Measurements from ENCODE around the gene MEOX2. TPM values are rescaled to one million over a fixed set of nuclear protein-coding genes. Genes with fewer than 3 reads are reported as not detected.

The MEOX2 gene
- total RNA-seq, 1 experiment from 2014 or later: not detected

- Histone ChIP-seq H3K9me2 (replicated peaks; ENCODE audit: low read length) (no peaks in the 10 kb centered on the region), H3K79me2 (ENCODE audit: low read length) (no peaks in the 10 kb centered on the region), H2AFZ (ENCODE audit: low read length) (no peak overlapping the region), H4K20me1 (ENCODE audit: low read length) (no peaks in the 10 kb centered on the region), H3K36me3 (ENCODE audit: low read depth, low read length) (no peaks in the 10 kb centered on the region), H3K4me3 (ENCODE audit: low read length) (no peak overlapping the region), H3K27me3 (ENCODE audit: low read length) (peaks cover 4% of the 10 kb centered on the region; the same call in 1 of the 2 replicates), H3K9ac (ENCODE audit: low read length) (no peak overlapping the region), H3K9me3 (ENCODE audit: low read length) (no peaks in the 10 kb centered on the region), H3K4me2 (ENCODE audit: low read length) (no peak overlapping the region), H3K4me1 (ENCODE audit: insufficient read depth, low read length) (no peaks in the 10 kb centered on the region), H3F3A (ENCODE audit: low read length, unreplicated experiment) (no peaks in the 10 kb centered on the region), H3K27ac (ENCODE audit: low read length) (no peak overlapping the region)
- DNase-seq (no peak), ATAC-seq (no peak)
- CTCF ChIA-PET: no interaction called here
- TF ChIP-seq EZH2 (IDR thresholded peaks at IDR 0.05; ENCODE audit: low read length, unreplicated experiment) (no peak), EZH2phosphoT487 (IDR thresholded peaks at IDR 0.05; ENCODE audit: borderline replicate concordance, low read length) (no peak), CTCF (conservative IDR thresholded peaks at IDR 0.05; ENCODE audit: low read depth, low read length) (no peak)
- intact Hi-C loops (cut with micrococcal nuclease): no loop called here
- POLR2A ChIA-PET (ENCODE audit: unreplicated experiment): no interaction called here
- BruUV-seq (replicated peaks): no TSS peak
Measured at GRCh38 chr7:15681631-15682030, 4.9 kb downstream of the MEOX2 start.

- H3K9ac ChIP-seq (ENCODE audit: low read length): no peak overlapping the region
- DNase-seq (no peak), ATAC-seq (no peak)
- H3K79me2 ChIP-seq (ENCODE audit: low read length): no peaks in the 10 kb centered on the region
- H3K27ac ChIP-seq (ENCODE audit: low read length): no peak overlapping the region
- H3K36me3 ChIP-seq (ENCODE audit: low read depth, low read length): no peaks in the 10 kb centered on the region
- ChIA-PET CTCF (no interaction called here), POLR2A (ENCODE audit: unreplicated experiment) (no interaction called here)
- no peak overlapping the region for H2AFZ ChIP-seq (ENCODE audit: low read length)
- no peak for TF ChIP-seq EZH2 (IDR thresholded peaks at IDR 0.05; ENCODE audit: low read length, unreplicated experiment)
- no peak for TF ChIP-seq CTCF (conservative IDR thresholded peaks at IDR 0.05; ENCODE audit: low read depth, low read length)
- TF ChIP-seq EZH2phosphoT487 (IDR thresholded peaks at IDR 0.05; ENCODE audit: borderline replicate concordance, low read length): no peak
- no peaks in the 10 kb centered on the region for H3F3A ChIP-seq (ENCODE audit: low read length, unreplicated experiment)
- H3K4me2 ChIP-seq (ENCODE audit: low read length): no peak overlapping the region
- H4K20me1 ChIP-seq (ENCODE audit: low read length): no peaks in the 10 kb centered on the region
- H3K27me3 ChIP-seq (ENCODE audit: low read length): peaks cover 4% of the 10 kb centered on the region; the same call in 1 of the 2 replicates
- BruUV-seq (replicated peaks): no TSS peak
- H3K9me3 ChIP-seq (ENCODE audit: low read length): no peaks in the 10 kb centered on the region
- intact Hi-C loops (cut with micrococcal nuclease): no loop called here
- H3K4me3 ChIP-seq (ENCODE audit: low read length): no peak overlapping the region
- no peaks in the 10 kb centered on the region for H3K9me2 ChIP-seq (replicated peaks; ENCODE audit: low read length)
- no peaks in the 10 kb centered on the region for H3K4me1 ChIP-seq (ENCODE audit: insufficient read depth, low read length)
Measured at GRCh38 chr7:15681186-15681585, 5.3 kb downstream of the MEOX2 start.

- DNase-seq (no peak), ATAC-seq (no peak)
- ChIA-PET CTCF (no interaction called here), POLR2A (ENCODE audit: unreplicated experiment) (no interaction called here)
- intact Hi-C loops (cut with micrococcal nuclease): no loop called here
- TF ChIP-seq EZH2 (IDR thresholded peaks at IDR 0.05; ENCODE audit: low read length, unreplicated experiment) (no peak), EZH2phosphoT487 (IDR thresholded peaks at IDR 0.05; ENCODE audit: borderline replicate concordance, low read length) (no peak)
- H3K27ac ChIP-seq (ENCODE audit: low read length): no peak overlapping the region
- no peaks in the 10 kb centered on the region for H3K9me3 ChIP-seq (ENCODE audit: low read length)
- H3K4me2 ChIP-seq (ENCODE audit: low read length): no peak overlapping the region
- H3K79me2 ChIP-seq (ENCODE audit: low read length): no peaks in the 10 kb centered on the region
- no peaks in the 10 kb centered on the region for H3K36me3 ChIP-seq (ENCODE audit: low read depth, low read length)
- H3K9ac ChIP-seq (ENCODE audit: low read length): no peak overlapping the region
- H3F3A ChIP-seq (ENCODE audit: low read length, unreplicated experiment): no peaks in the 10 kb centered on the region
- peaks cover 4% of the 10 kb centered on the region; the same call in 1 of the 2 replicates for H3K27me3 ChIP-seq (ENCODE audit: low read length)
- H3K4me1 ChIP-seq (ENCODE audit: insufficient read depth, low read length): no peaks in the 10 kb centered on the region
- H3K4me3 ChIP-seq (ENCODE audit: low read length): no peak overlapping the region
- no peaks in the 10 kb centered on the region for H3K9me2 ChIP-seq (replicated peaks; ENCODE audit: low read length)
- H4K20me1 ChIP-seq (ENCODE audit: low read length): no peaks in the 10 kb centered on the region
- no peak overlapping the region for H2AFZ ChIP-seq (ENCODE audit: low read length)
- BruUV-seq (replicated peaks): no TSS peak
Measured at GRCh38 chr7:15680446-15680845, 6.0 kb downstream of the MEOX2 start.

All from PC-3 (cell line).